Stimulated activated memory B cell treated with anti-CD40 and anti-IgM and Interleukin-4, amounts not matched to agents 10 μg/mL and 1 μg/mL and 100 μg/mL, for 72 hours (primary cell): ENCODE measurements around the gene LRRC73.

Experiments used
- ATAC-seq: fragments of 150-1000 bp; cut with Tn5 transposase; 2 replicates; pipeline ENCODE4 v1.10.0; 2021
- H3K27ac Mint-ChIP-seq: one replicate; pipeline ENCODE4 v1.8.0; 2022; ENCODE audit warnings: mild to moderate bottlenecking, mixed read lengths
- H3K27me3 Mint-ChIP-seq: one replicate; pipeline ENCODE4 v1.8.0; 2022; ENCODE audit warnings: mixed read lengths
- H3K36me3 Mint-ChIP-seq: one replicate; pipeline ENCODE4 v1.8.0; 2022; ENCODE audit warnings: mixed read lengths
- H3K4me1 Mint-ChIP-seq: one replicate; pipeline ENCODE4 v1.8.0; 2022; ENCODE audit warnings: mixed read lengths
- H3K4me3 Mint-ChIP-seq: one replicate; pipeline ENCODE4 v1.8.0; 2022; ENCODE audit warnings: mild to moderate bottlenecking, moderate library complexity, mixed read lengths
- H3K9me3 Mint-ChIP-seq: one replicate; pipeline ENCODE4 v1.8.0; 2022; ENCODE audit warnings: mixed read lengths

LRRC73 gene

DNA sequence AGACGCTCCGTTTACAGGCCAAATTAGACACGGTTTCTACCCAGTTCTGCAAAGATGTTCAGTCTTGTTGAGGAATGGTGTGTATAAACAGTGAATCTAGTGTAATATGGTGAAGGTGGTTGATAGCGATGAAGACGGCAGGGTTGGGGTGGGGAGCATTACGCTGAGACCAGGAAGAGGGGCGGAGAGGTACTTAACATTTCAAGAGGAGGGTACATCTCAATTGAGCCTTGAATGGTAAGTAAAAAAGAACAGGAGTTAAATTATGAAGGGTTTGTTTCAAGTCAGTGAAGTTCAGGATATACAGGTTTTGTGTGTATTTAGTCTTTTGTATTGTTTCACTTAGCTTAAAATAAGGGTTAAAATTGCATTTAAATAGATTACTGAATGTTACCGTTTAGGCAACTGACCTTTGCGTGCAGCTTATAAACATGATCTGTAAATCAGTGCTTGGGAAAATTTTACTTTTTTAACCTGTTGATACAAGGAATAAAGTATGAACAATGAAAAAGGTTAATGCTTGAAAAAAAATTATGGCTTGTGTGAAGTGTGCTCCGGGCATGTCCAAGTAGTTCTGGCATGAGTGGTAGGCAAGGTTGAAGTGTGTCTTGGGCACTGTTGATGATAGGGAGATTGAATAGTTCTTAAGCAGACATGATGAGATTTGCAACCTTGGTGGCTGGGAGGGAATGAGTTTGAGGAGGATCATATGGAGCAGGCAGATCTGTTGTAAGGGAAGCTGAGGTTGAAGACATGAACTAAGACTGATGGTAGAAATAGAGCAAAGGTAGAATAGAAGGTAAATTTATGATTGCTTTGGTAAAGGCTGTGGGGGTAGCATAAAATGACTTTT lies 7.6 kb upstream of the LRRC73 start:
- H3K9me3 Mint-ChIP-seq: no peaks in the 10 kb centered on the region
- peaks cover 20% of the 10 kb centered on the region for H3K36me3 Mint-ChIP-seq
- H3K4me1 Mint-ChIP-seq: peaks cover 16% of the 10 kb centered on the region
- no peak overlapping the region for H3K4me3 Mint-ChIP-seq
- H3K27ac Mint-ChIP-seq: no peak overlapping the region
- H3K27me3 Mint-ChIP-seq: no peaks in the 10 kb centered on the region
- ATAC-seq: no peak

- Mint-ChIP-seq H3K27me3 (no peaks in the 10 kb centered on the region), H3K9me3 (no peaks in the 10 kb centered on the region), H3K36me3 (peaks cover 21% of the 10 kb centered on the region), H3K27ac (no peak within 1 kb of the TSS), H3K4me3 (no peak within 1 kb of the TSS), H3K4me1 (peaks cover 16% of the 10 kb centered on the region)
- peak; percentile 97 for ATAC-seq
Measured at GRCh38 chr6:43516697-43517504, 6.8 kb upstream of the LRRC73 start, which contains the start of the genes POLR1C and YIPF3. Gene POLR1C (plus strand): TSS chr6:43517089. CDS start chr6:43517110, 21 bp downstream. Gene YIPF3 (minus strand): TSS chr6:43516926. CDS start chr6:43516807, 119 bp downstream.

- H3K9me3 Mint-ChIP-seq: no peaks in the 10 kb centered on the region
- H3K27ac Mint-ChIP-seq: no peak overlapping the region
- H3K4me3 Mint-ChIP-seq: no peak overlapping the region
- H3K27me3 Mint-ChIP-seq: no peaks in the 10 kb centered on the region
- ATAC-seq: no peak
- peaks cover 26% of the 10 kb centered on the region for H3K36me3 Mint-ChIP-seq
- H3K4me1 Mint-ChIP-seq: peaks cover 16% of the 10 kb centered on the region
Measured at GRCh38 chr6:43516367-43516696, 6.2 kb upstream of the LRRC73 start.

GRCh38 chr6:43515808-43516207 lies 5.7 kb upstream of the LRRC73 start:
- Mint-ChIP-seq H3K4me1 (peaks cover 17% of the 10 kb centered on the region), H3K36me3 (peaks cover 31% of the 10 kb centered on the region), H3K4me3 (no peak overlapping the region), H3K9me3 (no peaks in the 10 kb centered on the region), H3K27me3 (no peaks in the 10 kb centered on the region), H3K27ac (no peak overlapping the region)
- ATAC-seq: no peak

GRCh38 chr6:43511824-43512415 lies 1.8 kb upstream of the LRRC73 start:
- Mint-ChIP-seq H3K4me3 (no peak overlapping the region), H3K36me3 (peaks cover 32% of the 10 kb centered on the region), H3K9me3 (no peaks in the 10 kb centered on the region), H3K27me3 (peaks cover 24% of the 10 kb centered on the region), H3K4me1 (peaks cover 44% of the 10 kb centered on the region), H3K27ac (no peak overlapping the region)
- no peak for ATAC-seq

DNA sequence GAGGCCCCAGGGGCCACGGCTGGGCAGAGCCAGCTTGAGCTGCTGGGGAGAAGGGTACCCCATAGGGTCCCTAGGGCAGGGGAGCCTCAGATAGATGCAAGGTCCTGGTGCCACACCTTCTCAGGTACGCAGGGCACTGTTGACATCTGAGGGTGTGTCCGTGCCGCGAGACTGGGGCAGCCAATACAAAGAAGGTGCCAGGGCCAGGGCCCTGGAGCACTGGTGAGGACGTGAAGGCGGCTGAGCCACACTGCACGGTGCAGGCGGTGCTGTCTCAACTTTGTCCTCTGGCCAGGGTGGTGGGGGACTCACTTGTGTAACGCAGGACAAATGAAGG lies 649 bp upstream of the LRRC73 start:
- Mint-ChIP-seq H3K27me3 (peaks cover 24% of the 10 kb centered on the region), H3K27ac (no peak overlapping the region), H3K4me1 (peaks cover 47% of the 10 kb centered on the region), H3K36me3 (peaks cover 40% of the 10 kb centered on the region), H3K4me3 (peak overlapping the region; percentile 78), H3K9me3 (no peaks in the 10 kb centered on the region)
- no peak for ATAC-seq

- H3K4me3 Mint-ChIP-seq: peak overlapping the region; percentile 78
- peaks cover 24% of the 10 kb centered on the region for H3K27me3 Mint-ChIP-seq
- peak overlapping the region; percentile 6 for H3K27ac Mint-ChIP-seq
- H3K4me1 Mint-ChIP-seq: peaks cover 37% of the 10 kb centered on the region
- no peaks in the 10 kb centered on the region for H3K9me3 Mint-ChIP-seq
- H3K36me3 Mint-ChIP-seq: peaks cover 34% of the 10 kb centered on the region
- ATAC-seq: peak; percentile 21
Measured at GRCh38 chr6:43509142-43509983, 783 bp downstream of the LRRC73 start.

DNA sequence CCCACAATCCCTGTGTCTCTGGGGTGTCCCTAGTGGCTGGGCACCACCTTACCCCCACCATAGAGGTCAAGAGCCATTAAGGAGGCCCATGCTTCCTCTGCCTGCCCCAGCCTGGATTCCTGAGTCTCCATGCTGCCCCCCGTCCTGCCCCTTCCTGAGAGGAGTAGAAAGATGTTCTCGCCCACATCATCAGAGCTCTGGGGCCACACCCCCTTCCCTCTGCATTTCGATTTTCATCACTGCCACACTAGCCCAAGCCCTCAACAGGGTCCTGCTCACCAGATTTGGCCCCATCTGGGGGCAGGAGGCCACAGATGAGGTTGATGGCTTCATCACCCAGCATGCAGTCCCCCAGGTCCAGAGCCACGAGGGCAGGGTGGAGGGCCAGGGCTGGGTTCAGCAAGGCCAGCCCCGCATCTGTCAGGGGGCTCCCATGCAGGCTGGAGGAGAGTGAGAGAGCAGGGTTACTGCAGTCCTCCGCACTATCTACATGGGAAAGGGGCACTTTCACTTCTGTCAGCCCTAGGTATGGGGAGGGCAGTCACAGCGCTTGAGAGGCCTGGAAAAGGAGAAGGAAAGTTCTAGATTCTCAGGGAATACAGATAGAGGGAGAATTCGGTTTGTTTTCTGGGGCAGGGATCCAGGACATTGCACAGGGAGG lies 1.5 kb downstream of the LRRC73 start:
- no peaks in the 10 kb centered on the region for H3K9me3 Mint-ChIP-seq
- H3K4me3 Mint-ChIP-seq: peak overlapping the region; percentile 71
- H3K36me3 Mint-ChIP-seq: peaks cover 37% of the 10 kb centered on the region
- H3K27ac Mint-ChIP-seq: peak overlapping the region; percentile 6
- H3K27me3 Mint-ChIP-seq: peaks cover 24% of the 10 kb centered on the region
- peaks cover 37% of the 10 kb centered on the region for H3K4me1 Mint-ChIP-seq
- ATAC-seq: no peak

GRCh38 chr6:43506667-43507471 lies 3.3 kb downstream of the LRRC73 start:
- Mint-ChIP-seq H3K9me3 (no peaks in the 10 kb centered on the region), H3K27ac (peak overlapping the region; percentile 40), H3K4me3 (no peak overlapping the region), H3K4me1 (peaks cover 37% of the 10 kb centered on the region), H3K27me3 (peaks cover 24% of the 10 kb centered on the region), H3K36me3 (peaks cover 40% of the 10 kb centered on the region)
- peak; percentile 61 for ATAC-seq

GRCh38 chr6:43506171-43506570 lies 4.0 kb downstream of the LRRC73 start:
- H3K36me3 Mint-ChIP-seq: peaks cover 40% of the 10 kb centered on the region
- no peaks in the 10 kb centered on the region for H3K9me3 Mint-ChIP-seq
- H3K27me3 Mint-ChIP-seq: peaks cover 24% of the 10 kb centered on the region
- H3K4me1 Mint-ChIP-seq: peaks cover 37% of the 10 kb centered on the region
- H3K4me3 Mint-ChIP-seq: no peak overlapping the region
- H3K27ac Mint-ChIP-seq: peak overlapping the region; percentile 40
- ATAC-seq: no peak

- peaks cover 40% of the 10 kb centered on the region for H3K36me3 Mint-ChIP-seq
- H3K9me3 Mint-ChIP-seq: no peaks in the 10 kb centered on the region
- no peak for ATAC-seq
- H3K4me3 Mint-ChIP-seq: no peak overlapping the region
- H3K4me1 Mint-ChIP-seq: peaks cover 35% of the 10 kb centered on the region
- no peak overlapping the region for H3K27ac Mint-ChIP-seq
- peaks cover 24% of the 10 kb centered on the region for H3K27me3 Mint-ChIP-seq
Measured at GRCh38 chr6:43505718-43506117, 4.4 kb downstream of the LRRC73 start.

DNA sequence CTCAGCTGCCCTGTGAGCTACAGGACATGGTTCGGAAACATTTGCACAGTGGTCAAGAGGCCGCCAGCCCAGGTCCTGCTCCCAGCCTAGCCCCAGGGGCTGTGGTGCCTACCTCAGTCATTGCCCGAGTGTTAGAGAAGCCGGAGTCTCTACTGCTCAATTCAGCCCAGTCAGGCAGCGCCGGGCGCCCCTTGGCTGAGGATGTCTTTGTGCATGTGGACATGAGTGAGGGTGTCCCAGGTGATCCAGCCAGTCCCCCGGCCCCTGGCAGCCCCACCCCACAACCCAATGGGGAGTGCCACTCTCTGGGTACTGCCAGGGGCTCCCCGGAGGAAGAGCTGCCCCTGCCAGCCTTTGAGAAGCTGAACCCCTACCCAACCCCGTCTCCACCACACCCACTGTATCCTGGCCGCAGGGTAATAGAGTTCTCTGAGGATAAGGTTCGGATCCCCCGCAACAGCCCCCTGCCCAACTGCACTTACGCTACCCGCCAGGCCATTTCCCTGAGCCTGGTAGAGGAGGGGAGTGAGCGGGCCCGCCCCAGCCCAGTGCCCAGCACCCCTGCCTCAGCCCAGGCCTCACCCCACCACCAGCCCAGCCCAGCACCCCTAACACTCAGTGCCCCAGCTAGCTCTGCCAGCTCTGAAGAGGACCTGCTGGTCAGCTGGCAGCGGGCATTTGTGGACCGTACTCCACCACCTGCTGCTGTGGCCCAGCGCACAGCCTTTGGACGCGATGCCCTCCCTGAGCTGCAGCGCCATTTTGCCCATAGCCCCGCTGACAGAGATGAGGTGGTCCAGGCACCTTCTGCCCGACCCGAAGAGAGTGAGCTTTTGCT lies 5.2 kb downstream of the LRRC73 start:
- peaks cover 24% of the 10 kb centered on the region for H3K27me3 Mint-ChIP-seq
- no peaks in the 10 kb centered on the region for H3K9me3 Mint-ChIP-seq
- peaks cover 30% of the 10 kb centered on the region for H3K4me1 Mint-ChIP-seq
- no peak overlapping the region for H3K4me3 Mint-ChIP-seq
- no peak overlapping the region for H3K27ac Mint-ChIP-seq
- peaks cover 47% of the 10 kb centered on the region for H3K36me3 Mint-ChIP-seq
- peak; percentile 4 for ATAC-seq

DNA sequence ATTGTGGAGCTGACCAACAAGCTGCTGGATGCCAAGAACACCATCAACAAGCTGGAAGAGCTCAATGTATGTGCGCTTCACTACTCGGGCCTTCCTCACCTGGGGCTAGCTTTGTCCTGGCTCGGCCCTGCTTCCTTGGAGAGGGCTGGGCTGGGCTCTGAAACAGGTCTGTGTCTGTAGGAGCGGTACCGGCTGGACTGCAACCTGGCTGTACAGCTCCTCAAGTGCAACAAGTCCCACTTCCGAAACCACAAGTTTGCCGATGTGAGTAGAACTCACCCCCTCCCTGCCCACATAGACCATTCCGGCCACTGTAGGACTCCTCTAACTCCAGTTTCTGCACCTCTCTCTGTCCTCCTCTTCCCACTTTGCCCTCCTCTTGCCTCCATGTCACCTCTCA lies 6.7 kb downstream of the LRRC73 start:
- no peaks in the 10 kb centered on the region for H3K9me3 Mint-ChIP-seq
- H3K4me1 Mint-ChIP-seq: peaks cover 19% of the 10 kb centered on the region
- H3K4me3 Mint-ChIP-seq: no peak overlapping the region
- peaks cover 58% of the 10 kb centered on the region for H3K36me3 Mint-ChIP-seq
- no peak for ATAC-seq
- no peak overlapping the region for H3K27ac Mint-ChIP-seq
- peaks cover 12% of the 10 kb centered on the region for H3K27me3 Mint-ChIP-seq
